ENCODE measurements around the gene C12orf42.

Gene C12orf42

GRCh38 chr12:103494051-103494733, 1.6 kb downstream of the C12orf42 start:
- H3K4me1 ChIP-seq (ENCODE audit: insufficient read depth, low read length), result peaks cover 5% of the 10 kb centered on the region
- H3K9ac ChIP-seq (ENCODE audit: low read length), result no peak overlapping the region
- no peaks in the 10 kb centered on the region for H3K36me3 ChIP-seq (ENCODE audit: insufficient read depth, low read length)
- no peak overlapping the region for H3K4me3 ChIP-seq (ENCODE audit: low read depth in 1 of 2, low read length in 2 of 2)
- H3K27me3 ChIP-seq (ENCODE audit: control insufficient read depth in 1 of 2, insufficient read depth in 2 of 2, low read length in 2 of 2), result peaks cover 6 to 33% of the 10 kb centered on the region in 2 donors
- H3K9me3 ChIP-seq (ENCODE audit: low read length), result no peaks in the 10 kb centered on the region
- H3K27ac ChIP-seq (ENCODE audit: low read depth, low read length), result no peak overlapping the region

- Histone ChIP-seq H3K27me3 (ENCODE audit: control insufficient read depth in 1 of 2, insufficient read depth in 2 of 2, low read length in 2 of 2) (peaks cover 6 to 33% of the 10 kb centered on the region in 2 donors), H3K27ac (ENCODE audit: low read depth, low read length) (no peak overlapping the region), H3K4me3 (ENCODE audit: low read depth in 1 of 2, low read length in 2 of 2) (no peak overlapping the region), H3K9ac (ENCODE audit: low read length) (no peak overlapping the region), H3K4me1 (ENCODE audit: insufficient read depth, low read length) (peaks cover 5% of the 10 kb centered on the region), H3K9me3 (ENCODE audit: low read length) (no peaks in the 10 kb centered on the region), H3K36me3 (ENCODE audit: insufficient read depth, low read length) (no peaks in the 10 kb centered on the region)
These were observed 2.6 kb downstream of the C12orf42 start for GRCh38 chr12:103493199-103493598.

GRCh38 chr12:103482365-103482764, 13.4 kb downstream of the C12orf42 start:
- no peaks in the 10 kb centered on the region for H3K27me3 ChIP-seq (ENCODE audit: control insufficient read depth in 1 of 2, insufficient read depth in 2 of 2, low read length in 2 of 2)
- no peak overlapping the region for H3K4me3 ChIP-seq (ENCODE audit: low read depth in 1 of 2, low read length in 2 of 2)
- H3K9ac ChIP-seq (ENCODE audit: low read length), result no peak overlapping the region
- H3K36me3 ChIP-seq (ENCODE audit: insufficient read depth, low read length), result no peaks in the 10 kb centered on the region
- peaks cover 5% of the 10 kb centered on the region for H3K9me3 ChIP-seq (ENCODE audit: low read length)
- no peaks in the 10 kb centered on the region for H3K4me1 ChIP-seq (ENCODE audit: insufficient read depth, low read length)
- no peak overlapping the region for H3K27ac ChIP-seq (ENCODE audit: low read depth, low read length)

- Histone ChIP-seq H3K27me3 (ENCODE audit: control insufficient read depth in 1 of 2, insufficient read depth in 2 of 2, low read length in 2 of 2) (no peaks in the 10 kb centered on the region), H3K9me3 (ENCODE audit: low read length) (peaks cover 6% of the 10 kb centered on the region), H3K4me1 (ENCODE audit: insufficient read depth, low read length) (no peaks in the 10 kb centered on the region), H3K27ac (ENCODE audit: low read depth, low read length) (no peak overlapping the region), H3K9ac (ENCODE audit: low read length) (no peak overlapping the region), H3K4me3 (ENCODE audit: low read depth in 1 of 2, low read length in 2 of 2) (no peak overlapping the region), H3K36me3 (ENCODE audit: insufficient read depth, low read length) (no peaks in the 10 kb centered on the region)
These were observed 20.7 kb downstream of the C12orf42 start for GRCh38 chr12:103475073-103475472.

- Histone ChIP-seq H3K27me3 (ENCODE audit: control insufficient read depth in 1 of 2, insufficient read depth in 2 of 2, low read length in 2 of 2) (no peaks in the 10 kb centered on the region), H3K27ac (ENCODE audit: low read depth, low read length) (no peak overlapping the region), H3K9ac (ENCODE audit: low read length) (no peak overlapping the region), H3K4me3 (ENCODE audit: low read depth in 1 of 2, low read length in 2 of 2) (no peak overlapping the region), H3K9me3 (ENCODE audit: low read length) (no peaks in the 10 kb centered on the region), H3K36me3 (ENCODE audit: insufficient read depth, low read length) (no peaks in the 10 kb centered on the region), H3K4me1 (ENCODE audit: insufficient read depth, low read length) (no peaks in the 10 kb centered on the region)
These were observed 25.1 kb downstream of the C12orf42 start for GRCh38 chr12:103470664-103471063.

GRCh38 chr12:103469719-103470118, 26.0 kb downstream of the C12orf42 start:
- Histone ChIP-seq H3K4me3 (ENCODE audit: low read depth in 1 of 2, low read length in 2 of 2) (no peak overlapping the region), H3K27ac (ENCODE audit: low read depth, low read length) (no peak overlapping the region), H3K36me3 (ENCODE audit: insufficient read depth, low read length) (no peaks in the 10 kb centered on the region), H3K9me3 (ENCODE audit: low read length) (no peaks in the 10 kb centered on the region), H3K9ac (ENCODE audit: low read length) (no peak overlapping the region), H3K4me1 (ENCODE audit: insufficient read depth, low read length) (no peaks in the 10 kb centered on the region), H3K27me3 (ENCODE audit: control insufficient read depth in 1 of 2, insufficient read depth in 2 of 2, low read length in 2 of 2) (no peaks in the 10 kb centered on the region)

- Histone ChIP-seq H3K9me3 (ENCODE audit: low read length) (no peaks in the 10 kb centered on the region), H3K4me3 (ENCODE audit: low read depth in 1 of 2, low read length in 2 of 2) (no peak overlapping the region), H3K9ac (ENCODE audit: low read length) (no peak overlapping the region), H3K4me1 (ENCODE audit: insufficient read depth, low read length) (no peaks in the 10 kb centered on the region), H3K27ac (ENCODE audit: low read depth, low read length) (no peak overlapping the region), H3K36me3 (ENCODE audit: insufficient read depth, low read length) (no peaks in the 10 kb centered on the region), H3K27me3 (ENCODE audit: control insufficient read depth in 1 of 2, insufficient read depth in 2 of 2, low read length in 2 of 2) (no peaks in the 10 kb centered on the region)
These were observed 26.9 kb downstream of the C12orf42 start for GRCh38 chr12:103468837-103469236.

GRCh38 chr12:103462675-103463074, 33.1 kb downstream of the C12orf42 start:
- H3K36me3 ChIP-seq (ENCODE audit: insufficient read depth, low read length), result no peaks in the 10 kb centered on the region
- no peaks in the 10 kb centered on the region for H3K4me1 ChIP-seq (ENCODE audit: insufficient read depth, low read length)
- H3K27me3 ChIP-seq (ENCODE audit: control insufficient read depth in 1 of 2, insufficient read depth in 2 of 2, low read length in 2 of 2), result no peaks in the 10 kb centered on the region
- H3K9ac ChIP-seq (ENCODE audit: low read length), result no peak overlapping the region
- H3K27ac ChIP-seq (ENCODE audit: low read depth, low read length), result no peak overlapping the region
- H3K4me3 ChIP-seq (ENCODE audit: low read depth in 1 of 2, low read length in 2 of 2), result no peak overlapping the region
- no peaks in the 10 kb centered on the region for H3K9me3 ChIP-seq (ENCODE audit: low read length)

- Histone ChIP-seq H3K27me3 (ENCODE audit: control insufficient read depth in 1 of 2, insufficient read depth in 2 of 2, low read length in 2 of 2) (no peaks in the 10 kb centered on the region), H3K4me1 (ENCODE audit: insufficient read depth, low read length) (no peaks in the 10 kb centered on the region), H3K36me3 (ENCODE audit: insufficient read depth, low read length) (no peaks in the 10 kb centered on the region), H3K4me3 (ENCODE audit: low read depth in 1 of 2, low read length in 2 of 2) (no peak overlapping the region), H3K9ac (ENCODE audit: low read length) (no peak overlapping the region), H3K9me3 (ENCODE audit: low read length) (no peaks in the 10 kb centered on the region), H3K27ac (ENCODE audit: low read depth, low read length) (no peak overlapping the region)
These were observed 38.3 kb downstream of the C12orf42 start for GRCh38 chr12:103457471-103457870.

- H3K27me3 ChIP-seq (ENCODE audit: control insufficient read depth in 1 of 2, insufficient read depth in 2 of 2, low read length in 2 of 2), result no peaks in the 10 kb centered on the region
- no peak overlapping the region for H3K9ac ChIP-seq (ENCODE audit: low read length)
- no peak overlapping the region for H3K4me3 ChIP-seq (ENCODE audit: low read depth in 1 of 2, low read length in 2 of 2)
- no peaks in the 10 kb centered on the region for H3K4me1 ChIP-seq (ENCODE audit: insufficient read depth, low read length)
- H3K36me3 ChIP-seq (ENCODE audit: insufficient read depth, low read length), result no peaks in the 10 kb centered on the region
- H3K27ac ChIP-seq (ENCODE audit: low read depth, low read length), result no peak overlapping the region
- no peaks in the 10 kb centered on the region for H3K9me3 ChIP-seq (ENCODE audit: low read length)
These were observed 39.8 kb downstream of the C12orf42 start for GRCh38 chr12:103456006-103456405.

- no peaks in the 10 kb centered on the region for H3K9me3 ChIP-seq (ENCODE audit: low read length)
- no peak overlapping the region for H3K4me3 ChIP-seq (ENCODE audit: low read depth in 1 of 2, low read length in 2 of 2)
- no peak overlapping the region for H3K9ac ChIP-seq (ENCODE audit: low read length)
- no peaks in the 10 kb centered on the region for H3K4me1 ChIP-seq (ENCODE audit: insufficient read depth, low read length)
- no peaks in the 10 kb centered on the region for H3K27me3 ChIP-seq (ENCODE audit: control insufficient read depth in 1 of 2, insufficient read depth in 2 of 2, low read length in 2 of 2)
- no peaks in the 10 kb centered on the region for H3K36me3 ChIP-seq (ENCODE audit: insufficient read depth, low read length)
- H3K27ac ChIP-seq (ENCODE audit: low read depth, low read length), result no peak overlapping the region
These were observed 40.6 kb downstream of the C12orf42 start for GRCh38 chr12:103455020-103455763.

GRCh38 chr12:103444983-103445382, 50.8 kb downstream of the C12orf42 start:
- H3K36me3 ChIP-seq (ENCODE audit: insufficient read depth, low read length), result no peaks in the 10 kb centered on the region
- no peaks in the 10 kb centered on the region for H3K9me3 ChIP-seq (ENCODE audit: low read length)
- no peak overlapping the region for H3K9ac ChIP-seq (ENCODE audit: low read length)
- no peak overlapping the region for H3K27ac ChIP-seq (ENCODE audit: low read depth, low read length)
- no peak overlapping the region for H3K4me3 ChIP-seq (ENCODE audit: low read depth in 1 of 2, low read length in 2 of 2)
- no peaks in the 10 kb centered on the region for H3K4me1 ChIP-seq (ENCODE audit: insufficient read depth, low read length)
- no peaks in the 10 kb centered on the region for H3K27me3 ChIP-seq (ENCODE audit: control insufficient read depth in 1 of 2, insufficient read depth in 2 of 2, low read length in 2 of 2)
